Measurements from ENCODE around the gene CA5A.
"Not testable (repeated sequence)": the region's sequence is repeated elsewhere in the genome, so short reads cannot be mapped to it uniquely, and the experiment has no call there.

Gene CA5A

DNA sequence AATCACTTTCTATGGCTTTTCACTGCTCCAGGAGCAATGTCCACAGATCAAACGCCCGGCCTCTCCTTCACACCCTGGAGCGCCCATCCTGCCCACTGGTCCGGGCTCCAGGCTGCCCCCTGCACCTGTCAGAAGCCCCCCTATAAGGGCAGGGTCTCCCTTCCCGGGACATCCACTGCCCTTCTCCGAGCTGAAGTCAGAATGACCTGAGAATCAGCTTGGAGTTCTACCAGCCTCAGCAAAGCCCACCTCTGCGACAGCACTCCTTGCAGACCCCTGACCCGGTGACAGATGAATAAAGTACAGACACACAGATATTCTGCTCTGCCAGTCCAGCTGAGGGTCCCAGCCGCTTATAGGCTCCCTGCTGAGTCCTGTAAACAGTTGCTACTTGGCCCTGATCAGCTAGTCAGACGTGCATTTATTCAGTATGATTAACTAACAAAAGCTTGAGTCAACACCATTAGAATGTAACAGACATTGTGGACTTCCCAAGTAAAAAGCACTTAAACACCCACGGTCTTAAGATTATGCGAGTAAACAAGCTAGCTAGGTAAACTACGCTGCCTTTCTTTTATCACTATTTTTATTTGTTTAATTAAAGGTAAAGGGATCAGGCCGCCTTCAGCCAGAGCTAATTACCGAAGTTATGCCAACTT lies 71.9 kb downstream of the CA5A start:
- DNase-seq: no peak

DNA sequence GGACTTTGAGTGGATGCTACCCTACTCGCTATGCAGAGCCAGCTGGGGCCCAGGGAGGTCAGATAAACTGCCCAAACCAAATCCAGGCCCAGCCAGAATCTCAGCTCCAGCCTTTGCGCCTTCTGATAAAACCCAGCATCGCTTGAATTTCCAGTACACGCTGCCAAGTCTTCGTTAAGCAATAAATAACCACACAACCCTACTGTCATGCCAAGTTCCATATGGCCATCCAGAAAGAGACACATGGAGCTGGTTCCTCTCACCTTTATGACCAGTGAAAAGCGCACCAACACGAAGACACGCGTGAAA lies 73.0 kb downstream of the CA5A start:
- not testable (repeated sequence) for DNase-seq

DNA sequence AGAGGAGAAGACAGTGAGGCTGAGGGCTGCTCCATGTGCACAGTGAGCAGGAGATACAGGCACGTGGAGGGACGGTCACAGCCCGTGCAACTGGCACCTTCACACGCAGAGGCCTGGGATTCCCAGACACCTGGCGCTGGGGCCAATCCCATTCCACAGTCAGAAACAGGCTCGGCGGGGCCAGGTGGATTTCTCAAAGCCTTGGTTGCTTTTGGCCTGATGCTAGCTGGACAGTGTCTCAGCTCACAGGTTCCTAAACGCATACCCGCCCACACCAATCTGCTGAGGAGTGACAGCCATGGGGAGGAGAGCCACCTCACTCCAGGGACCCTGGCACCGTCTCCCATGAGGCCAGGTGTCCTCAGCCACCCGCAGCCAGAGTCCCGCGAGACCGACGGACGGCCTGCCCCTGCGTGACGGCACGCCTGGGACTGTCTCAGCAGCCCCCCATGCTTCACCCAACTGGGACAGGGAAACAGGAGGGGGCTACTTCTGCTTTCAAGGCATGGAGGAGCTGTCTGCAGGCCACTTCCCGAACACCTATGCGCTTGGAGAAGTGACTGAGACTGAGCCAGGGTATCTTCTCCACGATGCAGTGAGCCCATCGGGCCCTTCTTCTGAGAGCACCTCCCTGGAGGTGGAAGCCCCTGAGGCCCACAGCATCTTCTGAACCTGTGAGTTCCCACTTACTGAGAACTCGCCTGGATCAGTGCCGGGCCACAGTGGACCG lies 73.6 kb downstream of the CA5A start:
- DNase-seq: not testable (repeated sequence)

DNA sequence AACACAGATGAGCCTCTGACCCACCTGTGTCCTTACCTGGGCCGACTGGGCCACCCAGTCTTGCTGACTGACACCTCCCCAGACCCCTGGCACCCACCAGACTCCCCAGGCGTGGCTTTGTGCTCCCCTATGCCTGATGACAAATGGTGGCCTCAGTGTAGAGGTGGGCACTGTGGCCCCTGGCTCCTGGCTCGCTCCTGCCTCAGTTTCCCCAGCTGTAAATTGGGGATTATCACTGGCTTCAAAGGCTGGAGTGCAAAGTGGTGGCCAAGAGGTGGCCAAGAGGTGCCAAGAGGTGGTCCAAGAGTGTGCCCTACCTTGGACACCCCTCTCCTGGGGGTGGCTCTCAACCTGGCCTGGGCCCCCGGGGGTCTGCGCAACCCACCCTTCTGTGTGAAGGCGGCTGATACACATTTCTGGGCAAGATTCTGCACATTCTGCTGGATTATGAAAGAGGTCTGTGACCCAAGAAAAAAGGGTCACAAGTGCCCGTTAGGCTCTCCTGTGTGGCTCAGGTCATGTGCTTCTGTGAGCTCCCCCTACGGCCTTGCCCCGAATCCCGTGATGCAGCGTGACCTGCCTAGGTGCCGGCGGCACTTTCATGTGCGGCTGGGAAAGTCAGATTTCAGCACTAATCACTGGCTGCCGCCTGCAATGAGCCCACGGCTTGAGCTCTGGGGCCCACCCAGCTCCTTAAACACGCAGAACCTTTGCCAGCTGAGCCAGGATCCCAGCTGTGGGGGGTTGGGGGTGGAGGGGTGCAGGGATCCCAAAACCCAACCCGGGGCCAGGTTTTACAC lies 74.8 kb downstream of the CA5A start:
- DNase-seq: not testable (repeated sequence)

DNA sequence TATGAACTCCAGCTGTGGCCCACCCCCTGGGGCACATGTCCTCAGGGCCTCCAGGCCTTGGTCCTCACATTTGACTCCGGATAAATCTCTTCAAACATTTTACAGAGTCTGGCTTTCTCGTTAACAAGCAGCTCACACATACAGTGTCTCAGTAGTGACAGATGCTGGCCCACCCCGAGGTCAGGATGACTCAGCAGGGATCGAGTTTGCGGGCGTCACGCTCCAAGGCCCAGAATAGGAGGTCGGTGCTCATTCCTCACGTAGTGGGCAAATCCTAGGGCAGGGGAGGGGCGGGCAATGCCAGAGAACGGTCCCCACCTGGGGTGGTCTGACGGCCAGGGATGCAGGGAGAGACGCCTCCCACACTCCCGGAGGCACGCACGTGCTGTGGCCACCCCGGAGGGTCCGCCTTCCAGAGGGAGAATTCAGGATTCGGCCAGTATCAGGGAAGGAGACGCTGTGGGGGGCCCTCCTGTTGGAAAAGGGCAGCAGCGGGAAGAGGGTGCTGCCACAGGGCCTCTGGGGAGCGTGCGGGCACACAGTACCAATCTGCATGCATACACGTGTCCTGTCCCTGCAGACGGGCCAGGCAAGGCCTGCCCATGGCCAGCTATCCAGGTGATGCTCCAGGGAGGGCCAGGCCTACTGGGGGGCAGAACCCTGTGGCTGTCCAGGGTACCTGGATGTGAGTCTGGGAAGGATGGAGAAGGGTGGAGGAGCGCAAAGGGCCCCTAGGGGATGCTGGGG lies 75.6 kb downstream of the CA5A start:
- no peak for DNase-seq

DNA sequence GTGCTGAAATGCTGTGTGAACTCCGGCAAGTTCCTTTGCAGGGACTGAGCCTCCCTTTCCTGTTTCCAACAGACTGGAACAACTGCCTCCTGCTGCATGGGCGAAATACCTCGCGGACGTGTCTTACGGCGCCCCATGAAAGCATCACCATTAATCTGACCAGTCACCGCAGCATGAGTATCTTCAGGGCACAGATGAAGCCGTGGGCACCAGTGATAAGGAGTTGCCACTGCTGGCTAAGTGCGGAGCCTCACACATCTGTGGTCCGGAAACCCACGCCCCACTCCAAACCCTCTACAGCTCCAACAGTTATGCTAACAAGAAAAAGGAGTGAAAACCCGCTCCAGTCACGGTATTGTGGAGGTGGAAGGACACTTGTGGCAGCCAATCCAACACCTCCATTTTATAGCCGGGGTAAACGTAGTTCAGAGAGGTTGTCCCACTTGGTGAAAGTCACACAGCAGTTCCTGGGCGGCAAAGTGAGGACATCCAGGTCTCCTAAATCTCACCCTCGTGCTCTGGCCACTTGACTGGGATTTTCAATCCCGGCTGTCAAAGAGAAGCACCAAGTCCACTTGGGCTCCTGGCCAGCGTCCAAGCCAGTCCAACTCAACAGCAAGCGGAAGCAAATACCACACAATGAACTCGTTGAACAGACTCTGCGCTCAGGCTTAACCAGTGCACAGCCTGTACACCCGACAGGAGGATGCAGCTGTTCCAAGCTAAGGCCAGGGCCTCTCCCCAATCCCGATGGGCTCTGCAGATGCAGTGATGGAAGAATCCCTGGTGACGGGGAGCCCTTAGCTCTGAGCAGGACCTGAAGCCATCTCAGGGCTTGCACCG lies 78.0 kb downstream of the CA5A start:
- not testable (repeated sequence) for DNase-seq

DNA sequence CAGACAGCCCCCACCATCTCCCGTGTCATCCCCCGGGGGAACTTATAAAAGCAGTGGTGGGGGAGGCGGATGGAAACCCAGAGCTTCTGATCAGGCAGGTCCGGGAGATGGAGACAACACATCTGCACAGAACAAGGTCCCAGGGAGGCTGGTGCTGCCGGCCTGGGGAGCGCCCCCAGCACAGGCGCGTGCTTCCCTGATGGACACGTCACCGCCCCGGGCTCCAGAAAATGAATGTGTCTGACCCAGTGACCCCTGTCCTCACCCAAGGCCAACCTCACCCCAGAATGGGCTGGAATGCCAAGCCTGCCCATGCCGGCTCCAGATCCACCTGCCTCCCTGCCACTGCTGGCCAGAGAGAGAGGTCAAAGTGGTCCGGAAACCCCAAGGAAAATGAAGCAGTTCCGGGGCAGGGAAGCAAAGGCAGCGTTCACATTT lies 79.5 kb downstream of the CA5A start:
- DNase-seq: no peak

DNA sequence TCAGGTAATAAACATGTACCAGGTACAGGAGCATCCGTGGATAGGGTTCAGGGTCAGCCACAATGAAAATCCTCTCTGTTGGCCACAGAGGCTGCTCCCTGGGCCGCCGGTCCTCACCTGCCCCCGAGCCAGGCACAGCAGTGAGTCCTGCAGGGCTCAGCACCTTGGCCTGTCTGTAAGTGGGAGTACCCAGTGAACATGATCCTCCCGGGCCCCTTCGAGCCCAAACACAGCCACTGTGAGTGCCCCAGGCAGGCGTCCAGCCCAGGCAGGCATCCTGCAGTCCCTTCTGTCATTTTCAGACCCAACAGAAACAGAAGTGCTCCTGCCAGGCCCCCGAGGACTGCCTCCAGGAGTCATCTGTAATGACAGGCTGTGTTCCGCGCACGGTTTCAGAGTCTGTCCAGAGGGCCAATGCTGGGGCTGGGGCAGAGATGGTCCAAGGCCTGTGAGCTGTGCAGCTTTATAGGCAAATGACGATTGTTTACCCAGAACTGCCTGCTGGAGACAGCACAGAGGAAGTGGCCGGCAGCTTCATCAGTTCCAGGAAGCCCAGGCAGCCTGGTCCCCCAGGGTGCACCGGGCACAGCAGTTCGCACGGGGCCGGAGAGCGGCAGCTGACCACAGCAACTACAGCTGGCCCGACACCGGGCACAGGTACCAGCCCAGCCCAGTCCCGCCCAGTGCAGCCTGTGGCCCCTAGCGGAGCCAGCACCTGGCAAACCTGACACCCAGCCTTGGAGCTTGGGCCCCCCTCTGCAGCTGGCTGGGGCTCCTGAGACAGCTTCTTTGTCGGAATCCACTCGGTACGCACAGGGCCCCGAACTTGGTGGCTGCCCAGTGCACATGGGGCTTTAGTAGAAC lies 80.2 kb downstream of the CA5A start:
- DNase-seq: no peak

DNA sequence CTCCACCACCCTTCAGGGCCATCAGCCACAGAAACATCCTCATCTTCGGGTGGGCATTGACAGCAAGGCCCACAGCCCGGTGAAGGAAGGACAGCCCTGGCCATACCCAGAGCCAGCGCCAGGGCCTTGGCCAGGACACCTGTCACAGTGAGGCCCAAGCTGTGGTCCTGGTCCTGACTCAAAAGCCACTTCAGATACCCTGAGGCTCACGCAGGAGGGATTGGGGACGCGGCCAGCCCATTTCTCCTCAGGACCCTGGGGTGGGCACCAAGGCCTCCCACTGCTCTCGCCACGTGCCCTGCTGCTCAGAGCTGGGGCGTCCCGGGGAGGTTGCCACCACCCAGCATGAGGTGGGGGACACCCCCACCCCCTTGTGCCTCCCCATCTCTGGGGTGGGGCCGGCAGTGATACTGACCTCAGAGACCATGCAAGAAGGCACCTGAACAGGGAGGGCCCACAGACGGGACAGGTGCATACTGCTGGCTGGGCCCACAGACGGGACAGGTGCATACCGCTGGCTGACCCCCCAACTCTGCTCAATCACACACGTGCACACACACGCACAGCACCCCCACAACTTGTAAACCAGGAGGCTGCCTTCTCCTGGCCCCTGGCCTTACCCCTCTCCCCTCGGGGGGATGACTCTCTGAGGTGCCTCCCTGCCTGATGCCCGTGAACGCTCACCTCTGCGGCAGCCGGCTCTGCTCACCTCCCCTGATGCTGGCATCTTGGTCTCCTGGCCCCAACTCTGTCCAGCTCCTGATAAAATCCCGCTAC lies 81.2 kb downstream of the CA5A start:
- DNase-seq: no peak

DNA sequence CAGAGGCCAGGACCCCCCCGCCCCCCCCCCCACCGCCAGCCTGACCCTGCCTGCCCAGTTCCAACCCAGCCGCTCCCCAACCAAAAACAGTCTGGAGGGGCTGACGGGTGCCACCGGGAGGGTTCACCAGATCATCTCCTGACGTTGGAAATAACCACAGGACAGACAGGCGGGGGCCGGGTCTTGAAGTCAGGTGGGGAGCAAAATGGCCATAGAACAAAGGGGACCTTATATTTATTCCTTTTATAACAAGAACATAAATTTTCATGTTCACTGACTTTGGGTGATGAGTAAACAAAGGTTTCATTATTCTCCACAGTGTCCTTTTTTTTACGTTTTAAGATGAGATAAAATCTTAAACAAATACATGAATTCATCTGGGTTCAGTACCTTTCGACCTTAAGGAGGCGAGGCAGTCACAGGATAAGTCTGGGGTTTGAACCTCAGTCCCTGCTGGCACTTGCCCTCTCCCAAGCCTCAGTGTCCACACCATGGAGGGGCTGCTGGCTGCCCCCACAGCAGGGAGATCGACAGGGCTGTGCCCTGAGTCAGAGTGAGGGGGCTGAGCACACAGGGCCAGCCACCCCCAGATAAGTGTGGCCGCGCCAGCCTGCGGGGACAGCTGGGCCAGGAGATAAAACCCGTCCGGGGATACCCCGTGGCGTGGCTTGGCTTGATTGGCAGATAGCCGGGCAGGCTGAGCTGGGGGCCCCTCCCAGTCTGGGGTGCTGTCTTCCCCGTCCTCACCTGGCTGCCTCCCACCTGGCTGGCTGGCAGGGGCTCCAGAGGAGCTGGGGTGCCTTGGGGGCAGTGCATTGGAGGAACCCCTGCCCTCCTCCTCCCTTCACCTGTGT lies 82.0 kb downstream of the CA5A start:
- no peak for DNase-seq

DNA sequence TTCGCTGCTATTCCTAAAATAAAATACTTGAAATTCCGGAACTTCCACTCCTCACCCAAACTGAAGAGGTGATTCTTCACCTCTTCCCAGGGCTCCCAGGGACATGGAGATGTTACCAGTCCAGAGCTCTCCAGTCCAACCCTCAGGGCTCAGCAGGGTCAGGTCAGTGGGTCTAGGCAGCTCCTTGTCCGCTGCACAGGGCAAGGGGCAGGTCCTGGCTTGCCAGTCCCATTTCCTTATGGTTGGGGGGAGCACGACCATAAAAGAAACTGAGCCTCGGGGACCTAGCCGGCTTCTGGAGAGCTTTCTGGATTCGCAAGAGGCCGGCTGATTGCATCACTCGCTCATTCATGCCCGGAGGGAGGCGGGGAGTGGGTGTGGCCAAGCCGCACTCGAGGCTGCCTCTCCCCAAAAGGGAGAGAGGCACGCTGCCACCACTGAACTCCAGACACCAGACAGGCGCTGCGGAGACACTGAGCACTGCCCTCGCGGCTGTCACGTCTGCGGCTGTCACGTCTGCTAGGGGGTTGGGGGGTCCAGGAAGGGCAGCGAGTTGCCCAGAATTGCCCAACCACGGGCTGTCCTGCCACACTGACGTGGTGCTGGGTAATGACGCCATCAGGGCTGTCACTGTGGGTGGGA lies 82.8 kb downstream of the CA5A start:
- peak; percentile 22 for DNase-seq

DNA sequence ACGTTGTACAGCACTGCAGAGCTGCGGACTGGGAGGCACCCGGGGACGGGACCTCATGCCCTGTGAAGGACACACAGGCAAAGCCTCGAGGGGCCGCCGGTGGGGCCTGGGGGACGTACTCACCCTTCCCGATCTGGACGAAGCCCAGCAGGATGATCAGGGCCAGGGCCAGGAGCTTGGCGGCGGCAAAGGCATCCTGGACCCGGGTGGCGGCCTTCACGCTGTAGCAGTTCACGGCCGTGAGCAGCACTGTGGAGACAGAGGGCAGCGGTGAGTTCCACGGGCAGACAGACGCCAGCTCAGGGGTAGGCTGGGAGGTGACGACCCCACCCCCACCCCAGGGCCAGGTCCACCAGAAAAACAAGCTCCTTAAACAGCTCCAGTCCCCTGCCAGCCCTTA lies 84.7 kb downstream of the CA5A start:
- DNase-seq: no peak

DNA sequence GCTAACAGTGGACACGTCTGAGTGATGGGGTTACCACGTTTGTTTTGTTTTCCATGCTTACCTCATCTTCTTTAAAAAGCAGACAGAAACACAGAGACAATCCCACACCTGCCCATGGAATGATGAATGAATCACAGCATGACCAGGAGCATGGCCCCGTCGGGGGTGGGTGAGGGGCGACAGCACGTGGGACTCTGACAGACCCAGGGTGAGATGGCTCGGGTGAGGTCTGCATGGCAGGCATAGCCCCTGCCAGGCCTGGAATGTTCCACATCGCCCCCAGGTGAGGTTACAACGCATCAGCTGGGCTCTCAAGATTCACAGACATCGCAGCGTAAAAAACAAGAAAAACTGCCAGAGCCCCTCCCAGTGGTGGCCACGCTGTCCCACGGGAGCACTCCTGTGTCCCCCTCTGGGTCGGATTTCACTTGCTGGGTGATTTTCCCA lies 85.2 kb downstream of the CA5A start:
- DNase-seq: no peak

DNA sequence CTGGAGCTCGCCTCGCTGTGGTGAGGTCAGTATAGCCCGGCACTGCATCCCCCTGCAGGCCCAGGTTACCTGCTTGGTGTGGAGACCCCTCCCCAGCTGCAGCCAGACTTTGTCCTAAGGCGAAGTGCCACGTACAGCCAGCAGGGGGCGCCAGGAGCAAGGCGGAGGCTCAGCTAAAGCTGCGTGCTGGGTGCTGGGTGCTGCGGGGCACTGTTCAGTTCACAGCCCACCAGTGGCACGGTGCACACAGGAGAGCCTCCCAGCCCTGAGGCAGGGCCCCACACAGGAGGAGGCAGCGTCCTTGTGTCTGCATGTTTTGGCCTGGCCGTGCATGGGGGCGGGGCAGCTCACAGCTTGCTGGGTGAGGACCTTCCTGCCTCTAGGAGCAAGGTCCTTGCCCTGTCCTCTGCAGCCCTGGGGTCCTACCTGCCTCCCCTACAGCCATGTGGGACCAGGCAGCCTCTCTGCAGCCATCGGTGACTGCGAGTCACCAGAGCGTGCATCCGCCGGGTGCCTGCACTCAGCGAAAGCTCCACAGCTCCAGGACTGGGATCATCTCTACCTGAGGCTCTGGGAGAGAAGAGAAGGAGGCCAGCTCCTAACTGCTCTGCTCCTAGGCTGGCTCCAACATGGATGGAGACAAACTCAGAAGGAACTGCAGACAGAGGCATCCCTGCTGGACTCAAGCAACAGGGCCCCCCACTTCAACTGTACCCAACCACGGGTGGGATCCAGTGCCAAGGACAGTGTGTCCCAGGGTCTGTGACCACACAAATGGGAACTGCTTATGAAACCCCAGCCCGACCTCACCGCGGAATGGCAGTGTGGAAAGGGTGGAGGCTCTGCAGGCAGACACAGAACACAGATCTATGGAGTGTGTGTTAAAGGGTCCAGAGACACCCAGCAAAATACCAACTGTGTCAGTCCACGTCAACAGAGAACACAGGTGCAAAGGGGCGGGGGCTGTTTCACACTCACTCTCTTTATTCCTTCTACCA lies 86.0 kb downstream of the CA5A start:
- DNase-seq: peak; percentile 13

DNA sequence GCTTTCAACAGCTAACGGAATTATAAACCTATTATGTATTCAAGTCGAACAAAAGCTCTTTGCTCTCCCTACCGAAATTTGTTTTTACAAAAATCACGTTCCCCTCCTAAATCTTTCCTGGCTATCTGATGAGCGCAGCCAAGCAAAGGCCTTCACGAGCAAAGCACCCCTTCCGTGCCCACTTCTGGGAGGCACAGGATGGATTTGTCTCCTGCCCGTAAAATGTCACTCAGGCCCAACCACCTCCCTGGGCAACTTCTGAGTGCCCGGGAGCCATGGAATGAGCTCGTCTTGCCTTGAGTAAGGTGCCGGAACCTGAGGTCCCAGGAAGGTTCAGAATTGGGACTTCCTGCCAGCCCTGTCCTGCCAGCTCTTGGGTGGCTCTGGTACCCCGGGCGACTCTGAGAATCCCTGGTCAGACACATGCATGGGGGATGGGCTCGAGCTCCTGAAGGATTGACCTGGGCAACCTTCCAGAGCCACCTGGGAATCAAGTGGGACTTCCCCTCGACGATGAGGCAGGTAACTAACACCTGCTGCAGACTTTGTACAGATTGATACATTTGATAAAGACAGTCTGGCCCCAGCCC lies 86.8 kb downstream of the CA5A start:
- no peak for DNase-seq

DNA sequence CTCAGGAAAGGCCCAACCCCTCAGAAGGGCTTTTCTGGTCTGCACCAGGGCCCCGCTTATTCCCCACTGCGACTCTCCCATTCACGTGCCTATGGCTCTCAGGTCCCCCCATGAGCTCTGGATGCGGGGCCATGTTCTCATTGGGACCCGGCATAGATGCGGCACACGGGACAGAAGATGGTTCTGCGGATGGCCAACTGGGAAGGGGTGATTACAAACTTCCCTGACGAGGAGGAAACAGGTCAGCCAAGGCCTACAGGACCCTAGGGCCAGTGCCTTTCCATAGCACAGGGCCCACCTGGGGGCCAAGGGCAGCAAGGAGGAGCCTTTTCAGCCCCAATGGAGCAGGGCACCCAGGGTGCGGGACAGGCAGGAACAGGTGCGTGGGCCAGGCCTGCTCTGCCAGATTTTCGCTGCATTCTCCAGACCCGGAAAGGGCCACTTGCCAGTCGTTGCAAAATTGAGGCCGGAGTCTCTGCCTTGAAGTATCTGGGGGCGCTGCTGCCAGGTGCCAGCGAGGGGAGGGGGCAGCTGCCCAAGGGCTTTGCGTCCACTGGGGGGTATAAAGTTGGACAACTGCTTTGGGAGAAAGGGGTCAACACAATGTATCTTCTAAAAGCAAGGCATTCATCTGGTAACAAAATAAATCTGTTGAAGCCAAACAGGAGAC lies 87.5 kb downstream of the CA5A start:
- DNase-seq: no peak
